ENCODE data around the gene TAS2R60. TPM values are rescaled to one million over a fixed set of nuclear protein-coding genes. Genes with fewer than 3 reads are reported as not detected.

The TAS2R60 gene
- total and polyA plus RNA-seq, 9 of the 15 experiments (the other 6 are each of a cell fraction or from before 2014, with no cell fraction given) = 0.08 TPM; not detected in 8

GRCh38 chr7:143458263-143458662 lies 15.0 kb downstream of the TAS2R60 start:
- no peak for FAIRE-seq
- no TSS peak for BruUV-seq (replicated peaks)
- H2AFZ ChIP-seq (ENCODE audit: low read depth, low read length) = no peak overlapping the region
- ChIA-PET CTCF (ENCODE audit: low intra/inter-chr PET ratio) (no interaction called here), POLR2A (interaction anchor here (0.6 kb wide), 1 partner anchor 437 kb away, joined by 4 read pairs; no protein-coding TSS in a partner anchor)
- H3K36me3 ChIP-seq (ENCODE audit: control insufficient read depth, insufficient read depth, low read length) = no peaks in the 10 kb centered on the region
- no peak overlapping the region for H3K27ac ChIP-seq (ENCODE audit: extremely low read depth, low read depth, low read length)
- no peak overlapping the region for H3K4me3 ChIP-seq
- no peak for ATAC-seq
- H3K9me1 ChIP-seq (ENCODE audit: control insufficient read depth, insufficient read depth, low read length) = no peaks in the 10 kb centered on the region
- H3K9me3 ChIP-seq (replicated peaks; ENCODE audit: control insufficient read depth, insufficient read depth, low read depth, low read length) = peaks cover 6% of the 10 kb centered on the region; the same call in 1 of the 2 replicates
- H4K20me1 ChIP-seq (replicated peaks; ENCODE audit: control insufficient read depth, insufficient read depth, low read length) = no peaks in the 10 kb centered on the region
- DNase-seq (ENCODE audit: extremely low read depth in 1 of 4, low spot score in 3 of 4) = no peak
- no peak overlapping the region for H3K9ac ChIP-seq (ENCODE audit: insufficient read depth in 1 of 2, low read depth in 2 of 2, low read length in 2 of 2)
- H3K4me1 ChIP-seq (replicated peaks in 1 of 2; ENCODE audit: control insufficient read depth in 2 of 2, insufficient read depth in 2 of 2, low read length in 2 of 2) = no peaks in the 10 kb centered on the region
- intact Hi-C loops (cut with micrococcal nuclease) (no loop called here), in situ Hi-C loops (cut with MboI) (no loop called here)
- H3K4me2 ChIP-seq (ENCODE audit: insufficient read depth, low read length) = no peak overlapping the region
- H3K27me3 ChIP-seq (ENCODE audit: control insufficient read depth in 2 of 2, insufficient read depth in 2 of 2, low read length in 2 of 2) = peaks cover 2 to 6% of the 10 kb centered on the region in 2 experiments; a peak in 3 of 5 replicates
- H3K79me2 ChIP-seq (ENCODE audit: control insufficient read depth, insufficient read depth, low read length) = no peaks in the 10 kb centered on the region
- 0% methylated on average over 3 of the region's 3 CpGs for WGBS (ENCODE audit: insufficient coverage, low coverage, missing lambda C conversion rate)
- TF ChIP-seq ZNF561 (CRISPR knock-in tag; conservative IDR thresholded peaks at IDR 0.05) = no peak
- TF ChIP-seq MYC (IDR thresholded peaks at IDR 0.05; ENCODE audit: low read depth, low read length) = no peak
- TF ChIP-seq MYC (CRISPR knock-in tag; IDR thresholded peaks at IDR 0.05; ENCODE audit: borderline replicate concordance, low read depth) = no peak
- no peak for TF ChIP-seq KAT7 (CRISPR knock-in tag; IDR thresholded peaks at IDR 0.05; ENCODE audit: borderline replicate concordance)
- TF ChIP-seq TRIM24 (IDR thresholded peaks at IDR 0.05) = no peak
- no peak for TF ChIP-seq CREB3 (tag; conservative IDR thresholded peaks at IDR 0.05; ENCODE audit: low read depth)
- TF ChIP-seq CEBPG (CRISPR knock-in tag; IDR thresholded peaks at IDR 0.05) = no peak
- TF ChIP-seq CEBPG (tag; conservative IDR thresholded peaks at IDR 0.05 in 1 of 2, IDR thresholded peaks at IDR 0.05 in 1 of 2) = no peak
- no peak for TF ChIP-seq GTF2A2 (tag; IDR thresholded peaks at IDR 0.05)
- TF ChIP-seq, protein P1, sequence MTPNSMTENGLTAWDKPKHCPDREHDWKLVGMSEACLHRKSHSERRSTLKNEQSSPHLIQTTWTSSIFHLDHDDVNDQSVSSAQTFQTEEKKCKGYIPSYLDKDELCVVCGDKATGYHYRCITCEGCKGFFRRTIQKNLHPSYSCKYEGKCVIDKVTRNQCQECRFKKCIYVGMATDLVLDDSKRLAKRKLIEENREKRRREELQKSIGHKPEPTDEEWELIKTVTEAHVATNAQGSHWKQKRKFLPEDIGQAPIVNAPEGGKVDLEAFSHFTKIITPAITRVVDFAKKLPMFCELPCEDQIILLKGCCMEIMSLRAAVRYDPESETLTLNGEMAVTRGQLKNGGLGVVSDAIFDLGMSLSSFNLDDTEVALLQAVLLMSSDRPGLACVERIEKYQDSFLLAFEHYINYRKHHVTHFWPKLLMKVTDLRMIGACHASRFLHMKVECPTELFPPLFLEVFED (CRISPR knock-in tag; conservative IDR thresholded peaks at IDR 0.05) = no peak
- no peak for TF ChIP-seq ZNF324 (CRISPR knock-in tag; IDR thresholded peaks at IDR 0.05)
- no peak for TF ChIP-seq EHMT2 (IDR thresholded peaks at IDR 0.05)
- TF ChIP-seq, protein P2, sequence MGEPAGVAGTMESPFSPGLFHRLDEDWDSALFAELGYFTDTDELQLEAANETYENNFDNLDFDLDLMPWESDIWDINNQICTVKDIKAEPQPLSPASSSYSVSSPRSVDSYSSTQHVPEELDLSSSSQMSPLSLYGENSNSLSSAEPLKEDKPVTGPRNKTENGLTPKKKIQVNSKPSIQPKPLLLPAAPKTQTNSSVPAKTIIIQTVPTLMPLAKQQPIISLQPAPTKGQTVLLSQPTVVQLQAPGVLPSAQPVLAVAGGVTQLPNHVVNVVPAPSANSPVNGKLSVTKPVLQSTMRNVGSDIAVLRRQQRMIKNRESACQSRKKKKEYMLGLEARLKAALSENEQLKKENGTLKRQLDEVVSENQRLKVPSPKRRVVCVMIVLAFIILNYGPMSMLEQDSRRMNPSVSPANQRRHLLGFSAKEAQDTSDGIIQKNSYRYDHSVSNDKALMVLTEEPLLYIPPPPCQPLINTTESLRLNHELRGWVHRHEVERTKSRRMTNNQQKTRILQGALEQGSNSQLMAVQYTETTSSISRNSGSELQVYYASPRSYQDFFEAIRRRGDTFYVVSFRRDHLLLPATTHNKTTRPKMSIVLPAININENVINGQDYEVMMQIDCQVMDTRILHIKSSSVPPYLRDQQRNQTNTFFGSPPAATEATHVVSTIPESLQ (CRISPR knock-in tag; IDR thresholded peaks at IDR 0.05) = no peak
- TF ChIP-seq, protein P3, sequence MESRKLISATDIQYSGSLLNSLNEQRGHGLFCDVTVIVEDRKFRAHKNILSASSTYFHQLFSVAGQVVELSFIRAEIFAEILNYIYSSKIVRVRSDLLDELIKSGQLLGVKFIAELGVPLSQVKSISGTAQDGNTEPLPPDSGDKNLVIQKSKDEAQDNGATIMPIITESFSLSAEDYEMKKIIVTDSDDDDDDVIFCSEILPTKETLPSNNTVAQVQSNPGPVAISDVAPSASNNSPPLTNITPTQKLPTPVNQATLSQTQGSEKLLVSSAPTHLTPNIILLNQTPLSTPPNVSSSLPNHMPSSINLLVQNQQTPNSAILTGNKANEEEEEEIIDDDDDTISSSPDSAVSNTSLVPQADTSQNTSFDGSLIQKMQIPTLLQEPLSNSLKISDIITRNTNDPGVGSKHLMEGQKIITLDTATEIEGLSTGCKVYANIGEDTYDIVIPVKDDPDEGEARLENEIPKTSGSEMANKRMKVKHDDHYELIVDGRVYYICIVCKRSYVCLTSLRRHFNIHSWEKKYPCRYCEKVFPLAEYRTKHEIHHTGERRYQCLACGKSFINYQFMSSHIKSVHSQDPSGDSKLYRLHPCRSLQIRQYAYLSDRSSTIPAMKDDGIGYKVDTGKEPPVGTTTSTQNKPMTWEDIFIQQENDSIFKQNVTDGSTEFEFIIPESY (CRISPR knock-in tag; IDR thresholded peaks at IDR 0.05) = no peak
